ENCODE results near the gene LOX.

DNA sequence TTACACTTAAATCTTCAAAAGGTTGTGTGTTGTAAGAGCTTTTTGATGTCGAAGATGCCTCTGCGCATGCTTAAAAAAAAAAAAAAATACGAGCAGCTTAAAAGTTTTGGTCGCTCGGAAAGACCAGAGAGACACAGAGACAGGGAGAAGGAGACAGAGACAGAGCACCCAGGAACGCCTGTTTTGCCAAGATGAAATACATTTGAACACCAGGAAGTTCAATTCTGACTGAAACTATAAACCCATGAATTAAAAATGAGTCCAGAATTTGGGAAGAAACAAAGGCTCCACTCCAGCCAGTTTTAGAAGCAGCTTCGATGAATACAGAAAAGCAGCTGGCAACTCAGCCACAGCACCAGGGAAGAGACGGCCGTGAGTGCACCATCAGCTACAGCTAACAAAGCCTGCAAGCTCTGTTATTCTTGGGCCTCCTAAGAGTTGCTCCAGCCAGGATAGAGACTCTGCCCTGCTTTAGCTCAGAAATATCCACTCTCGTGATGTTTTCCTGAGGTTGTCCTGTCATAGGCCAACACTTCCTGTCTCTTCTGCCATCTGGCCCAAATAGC, 48.8 kb upstream of the LOX start:
- TF ChIP-seq, protein P1, sequence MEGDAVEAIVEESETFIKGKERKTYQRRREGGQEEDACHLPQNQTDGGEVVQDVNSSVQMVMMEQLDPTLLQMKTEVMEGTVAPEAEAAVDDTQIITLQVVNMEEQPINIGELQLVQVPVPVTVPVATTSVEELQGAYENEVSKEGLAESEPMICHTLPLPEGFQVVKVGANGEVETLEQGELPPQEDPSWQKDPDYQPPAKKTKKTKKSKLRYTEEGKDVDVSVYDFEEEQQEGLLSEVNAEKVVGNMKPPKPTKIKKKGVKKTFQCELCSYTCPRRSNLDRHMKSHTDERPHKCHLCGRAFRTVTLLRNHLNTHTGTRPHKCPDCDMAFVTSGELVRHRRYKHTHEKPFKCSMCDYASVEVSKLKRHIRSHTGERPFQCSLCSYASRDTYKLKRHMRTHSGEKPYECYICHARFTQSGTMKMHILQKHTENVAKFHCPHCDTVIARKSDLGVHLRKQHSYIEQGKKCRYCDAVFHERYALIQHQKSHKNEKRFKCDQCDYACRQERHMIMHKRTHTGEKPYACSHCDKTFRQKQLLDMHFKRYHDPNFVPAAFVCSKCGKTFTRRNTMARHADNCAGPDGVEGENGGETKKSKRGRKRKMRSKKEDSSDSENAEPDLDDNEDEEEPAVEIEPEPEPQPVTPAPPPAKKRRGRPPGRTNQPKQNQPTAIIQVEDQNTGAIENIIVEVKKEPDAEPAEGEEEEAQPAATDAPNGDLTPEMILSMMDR (IDR thresholded peaks at IDR 0.05): no peak
- TF ChIP-seq POLR2A (IDR thresholded peaks at IDR 0.05; ENCODE audit: low read depth): no peak
